Measurements from ENCODE around the gene PARD3.

- TF ChIP-seq CTCF (IDR thresholded peaks at IDR 0.05): no peak
- TF ChIP-seq EZH2 (IDR thresholded peaks at IDR 0.05): no peak
Measured at GRCh38 chr10:34297541-34298345, 517.4 kb downstream of the PARD3 start.

Measured in neural progenitor cell (in vitro differentiated cells).